Stimulated activated CD8-positive, alpha-beta memory T cell treated with anti-CD3 and anti-CD28 coated beads, Interleukin-12 subunit alpha, Interleukin-12 subunit beta, amount 100 ng/mL, for 24 hours (primary cell): Measurements from ENCODE around the gene EGFLAM.

Source experiments
- DNase-seq: peaks from one replicate; pipeline ENCODE4 v3.0.0-alpha.2; 2020; ENCODE audit errors: extremely low read depth

Gene EGFLAM

GRCh38 chr5:38265546-38266179 lies 7.3 kb downstream of the EGFLAM start:
- no peak for DNase-seq

GRCh38 chr5:38267372-38267771 lies 9.0 kb downstream of the EGFLAM start:
- DNase-seq = no peak

GRCh38 chr5:38273626-38274025 lies 15.3 kb downstream of the EGFLAM start:
- DNase-seq = no peak

- no peak for DNase-seq
Measured at GRCh38 chr5:38274370-38274769, 16.0 kb downstream of the EGFLAM start.

- DNase-seq = no peak
Measured at GRCh38 chr5:38284384-38284783, 26.0 kb downstream of the EGFLAM start.

- DNase-seq = no peak
Measured at GRCh38 chr5:38285226-38285625, 26.9 kb downstream of the EGFLAM start.

- no peak for DNase-seq
Measured at GRCh38 chr5:38286002-38286401, 27.6 kb downstream of the EGFLAM start.

- DNase-seq = no peak
Measured at GRCh38 chr5:38287124-38287523, 28.8 kb downstream of the EGFLAM start.

GRCh38 chr5:38289457-38289856 lies 31.1 kb downstream of the EGFLAM start:
- DNase-seq = no peak

- DNase-seq = no peak
Measured at GRCh38 chr5:38290028-38290653, 31.8 kb downstream of the EGFLAM start.

GRCh38 chr5:38291355-38291754 lies 33.0 kb downstream of the EGFLAM start:
- DNase-seq = no peak

- DNase-seq = no peak
Measured at GRCh38 chr5:38292228-38292627, 33.9 kb downstream of the EGFLAM start.

GRCh38 chr5:38295751-38296150 lies 37.4 kb downstream of the EGFLAM start:
- DNase-seq = no peak

GRCh38 chr5:38297830-38298608 lies 39.7 kb downstream of the EGFLAM start:
- DNase-seq = no peak

GRCh38 chr5:38299585-38299984 lies 41.2 kb downstream of the EGFLAM start:
- DNase-seq = no peak

GRCh38 chr5:38305148-38305547 lies 46.8 kb downstream of the EGFLAM start:
- DNase-seq = no peak

GRCh38 chr5:38307845-38308244 lies 49.5 kb downstream of the EGFLAM start:
- DNase-seq = no peak

- no peak for DNase-seq
Measured at GRCh38 chr5:38316544-38317224, 58.3 kb downstream of the EGFLAM start.

GRCh38 chr5:38317868-38318267 lies 59.5 kb downstream of the EGFLAM start:
- DNase-seq = no peak

- no peak for DNase-seq
Measured at GRCh38 chr5:38319491-38319890, 61.1 kb downstream of the EGFLAM start.

- DNase-seq = no peak
Measured at GRCh38 chr5:38321978-38322377, 63.6 kb downstream of the EGFLAM start.

GRCh38 chr5:38323645-38324295 lies 65.4 kb downstream of the EGFLAM start:
- no peak for DNase-seq
